ENCODE data around the gene TMEM72.

The TMEM72 gene

GRCh38 chr10:44911081-44911540 lies at the start of gene TMEM72:
Gene TMEM72 (plus strand): TSS chr10:44911337. CDS start chr10:44911513, 176 bp downstream.
- Histone ChIP-seq H3K9me3 (no peaks in the 10 kb centered on the region), H3K4me1 (peaks cover 0 to 4% (median 2%) of the 10 kb centered on the region in 4 donors), H3K4me3 (no peak within 1 kb of the TSS), H3K27me3 (no peaks in the 10 kb centered on the region), H3K27ac (no peak within 1 kb of the TSS), H3K36me3 (no peaks in the 10 kb centered on the region)
- TF ChIP-seq CTCF (IDR thresholded peaks at IDR 0.05), result no peak
- DNase-seq, result no peak
- intact Hi-C loops (cut with DNase I; ENCODE audit: low total_unique reads), result no loop called here

DNA sequence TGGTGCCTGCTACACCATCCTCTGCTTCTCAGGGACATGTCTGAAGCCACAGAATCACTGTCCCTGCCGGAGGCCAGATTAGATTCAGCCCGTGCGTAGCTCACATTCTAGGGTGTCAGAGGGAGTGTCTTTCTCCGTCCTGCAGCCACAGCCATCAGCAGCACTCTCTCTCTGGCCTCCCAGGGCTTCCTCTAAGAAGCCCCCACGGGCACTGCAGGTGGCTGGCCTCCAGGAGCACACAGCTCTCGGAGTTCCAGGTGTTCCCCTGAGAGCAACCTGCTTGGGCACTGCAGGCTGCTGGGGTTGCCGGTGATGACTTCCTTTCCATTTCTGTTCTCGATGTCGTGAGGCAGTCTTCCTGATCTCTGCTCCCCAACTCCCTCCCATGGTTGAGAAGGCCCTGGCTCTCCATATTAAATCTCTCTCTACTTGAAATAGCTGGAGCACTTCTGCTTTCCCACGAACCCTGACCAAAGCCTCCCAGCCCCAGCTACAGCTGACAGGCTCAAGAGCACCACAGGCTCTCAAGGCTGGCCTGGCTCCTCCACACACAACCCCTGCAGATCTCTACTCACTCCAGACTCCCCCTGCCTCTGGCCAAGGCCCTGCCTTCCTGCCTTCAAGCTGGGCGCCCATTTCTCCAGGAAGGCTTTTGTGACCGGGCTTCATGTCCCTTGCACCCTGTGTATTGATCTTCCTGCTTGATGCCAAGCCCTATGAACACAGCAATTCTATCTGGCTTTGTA lies 49.0 kb upstream of the TMEM72 start:
- DNase-seq, result peak in 1 of 2 donors; percentile 51
- no peaks in the 10 kb centered on the region for H3K9me3 ChIP-seq
- H3K36me3 ChIP-seq, result no peaks in the 10 kb centered on the region
- H3K27ac ChIP-seq, result no peak overlapping the region
- intact Hi-C loops (cut with DNase I; ENCODE audit: low total_unique reads), result loop anchor here (10.0 kb wide), 1 partner anchor 547 kb away; no protein-coding TSS in a partner anchor
- H3K27me3 ChIP-seq, result no peaks in the 10 kb centered on the region
- peaks cover 0 to 25% (median 22%) of the 10 kb centered on the region in 4 donors for H3K4me1 ChIP-seq
- H3K4me3 ChIP-seq, result no peak overlapping the region
- TF ChIP-seq CTCF (IDR thresholded peaks at IDR 0.05), result no peak

GRCh38 chr10:44862924-44863323 lies 48.2 kb upstream of the TMEM72 start:
- H3K27me3 ChIP-seq, result no peaks in the 10 kb centered on the region
- no peaks in the 10 kb centered on the region for H3K9me3 ChIP-seq
- H3K4me1 ChIP-seq, result peaks cover 0 to 25% (median 22%) of the 10 kb centered on the region in 4 donors
- TF ChIP-seq CTCF (IDR thresholded peaks at IDR 0.05), result no peak
- peak in 1 of 2 donors; percentile 19 for DNase-seq
- H3K36me3 ChIP-seq, result no peaks in the 10 kb centered on the region
- no peak overlapping the region for H3K27ac ChIP-seq
- intact Hi-C loops (cut with DNase I; ENCODE audit: low total_unique reads), result loop anchor here (10.0 kb wide), 1 partner anchor 548 kb away; no protein-coding TSS in a partner anchor
- no peak overlapping the region for H3K4me3 ChIP-seq

DNA sequence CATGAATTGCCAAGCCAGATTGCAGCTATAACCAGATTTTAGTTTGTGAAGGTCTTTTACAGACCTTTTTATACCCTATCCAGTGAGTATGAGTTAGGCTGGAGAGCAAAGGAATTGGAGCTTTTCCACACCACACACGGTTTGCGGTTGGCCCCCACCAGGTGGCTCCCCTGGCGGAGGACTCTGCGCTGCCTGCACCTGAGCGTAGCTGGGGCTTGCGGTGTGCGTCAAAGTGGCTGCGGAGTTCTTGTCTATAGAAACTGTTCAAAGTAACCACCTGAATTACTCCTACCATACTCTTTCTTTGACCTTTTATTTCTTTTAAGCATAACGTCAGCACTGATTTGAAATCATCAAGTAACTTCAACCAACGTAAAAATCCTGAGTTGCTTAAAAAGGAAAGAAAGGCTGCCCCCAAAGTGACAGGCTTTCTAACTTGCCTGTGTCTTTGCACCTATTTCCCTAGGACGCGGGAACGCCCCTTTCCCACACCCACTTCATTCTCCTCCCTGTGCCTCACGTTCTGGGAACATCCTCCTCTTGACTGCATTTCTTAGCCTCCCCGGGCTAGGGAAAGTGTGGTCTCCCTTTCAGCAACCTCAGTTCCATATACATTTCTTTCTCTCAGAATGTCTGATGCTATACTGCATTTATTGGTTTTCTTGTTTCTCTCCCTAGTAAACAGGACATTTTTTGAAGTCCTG lies 47.6 kb upstream of the TMEM72 start:
- peak in 1 of 2 donors; percentile 39 for DNase-seq
- no peaks in the 10 kb centered on the region for H3K36me3 ChIP-seq
- H3K27ac ChIP-seq, result no peak overlapping the region
- no peaks in the 10 kb centered on the region for H3K9me3 ChIP-seq
- intact Hi-C loops (cut with DNase I; ENCODE audit: low total_unique reads), result loop anchor here (2.0 to 10.0 kb wide), 2 partner anchors 477 to 549 kb away; no protein-coding TSS in a partner anchor
- H3K27me3 ChIP-seq, result no peaks in the 10 kb centered on the region
- no peak overlapping the region for H3K4me3 ChIP-seq
- no peak for TF ChIP-seq CTCF (IDR thresholded peaks at IDR 0.05)
- H3K4me1 ChIP-seq, result peaks cover 0 to 25% (median 22%) of the 10 kb centered on the region in 4 donors

- DNase-seq, result peak in 1 of 2 donors; percentile 67
- Histone ChIP-seq H3K27ac (peak overlapping the region; percentile 67 to 74), H3K4me1 (peaks cover 0 to 25% (median 22%) of the 10 kb centered on the region in 4 donors), H3K27me3 (no peaks in the 10 kb centered on the region), H3K4me3 (peak overlapping the region; percentile 52 to 64), H3K9me3 (no peaks in the 10 kb centered on the region), H3K36me3 (no peaks in the 10 kb centered on the region)
- intact Hi-C loops (cut with DNase I; ENCODE audit: low total_unique reads), result loop anchor here (2.0 to 10.0 kb wide), 2 partner anchors 477 to 549 kb away; no protein-coding TSS in a partner anchor
- TF ChIP-seq CTCF (IDR thresholded peaks at IDR 0.05), result no peak
Observed at GRCh38 chr10:44864051-44864450, 47.1 kb upstream of the TMEM72 start.

All from tibial artery (tissue), 4 donors.